Brain microvascular endothelial cell (primary cell): Measurements from ENCODE around the gene CAMSAP1.

Experiments
- DNase-seq: peaks from one replicate; pipeline ENCODE4 v3.0.0-alpha.2; 2020
- H3K27ac ChIP-seq: fragments of 250-450 bp; sonication (Bioruptor Pico); 2 replicates; pipeline ENCODE4 v1.5.1; 2020; ENCODE audit warnings: mild to moderate bottlenecking, moderate library complexity
- H3K27me3 ChIP-seq: fragments of 250-450 bp; sonication (Bioruptor Pico); replicated peaks from 2 replicates; pipeline ENCODE4 v1.5.1; 2020; ENCODE audit warnings: mild to moderate bottlenecking
- H3K36me3 ChIP-seq: fragments of 250-450 bp; sonication (Bioruptor Pico); replicated peaks from 2 replicates; pipeline ENCODE4 v1.5.1; 2020; ENCODE audit warnings: mild to moderate bottlenecking
- H3K4me3 ChIP-seq: 2 replicates; pipeline ENCODE4 v1.5.1; 2011; ENCODE audit warnings: low read depth, mild to moderate bottlenecking, control low read depth, low read length, moderate library complexity
- CTCF ChIP-seq: IDR thresholded peaks from 2 replicates; pipeline ENCODE4 v1.5.1; 2011; ENCODE audit warnings: low read depth, mild to moderate bottlenecking, moderate library complexity, low read length, control low read depth, inconsistent platforms; ENCODE audit errors: missing control alignments
- in situ Hi-C: cut with HindIII; loops from 2 replicates; pipeline ENCODE4 v1.10.0; 2017; ENCODE audit warnings: low sequenced_read_pairs, low pct_ligation_motif_present

CAMSAP1 gene

GRCh38 chr9:135830496-135830895 lies 76.8 kb downstream of the CAMSAP1 start:
- Histone ChIP-seq H3K27ac (no peak overlapping the region), H3K4me3 (no peak overlapping the region), H3K36me3 (no peaks in the 10 kb centered on the region), H3K27me3 (no peaks in the 10 kb centered on the region)
- DNase-seq = peak; percentile 9
- no peak for TF ChIP-seq CTCF
- in situ Hi-C loops = no loop called here

GRCh38 chr9:135828656-135829055 lies 78.7 kb downstream of the CAMSAP1 start:
- Histone ChIP-seq H3K27ac (no peak overlapping the region), H3K4me3 (no peak overlapping the region), H3K36me3 (peaks cover 4% of the 10 kb centered on the region), H3K27me3 (no peaks in the 10 kb centered on the region)
- TF ChIP-seq CTCF = no peak
- in situ Hi-C loops = no loop called here
- no peak for DNase-seq

GRCh38 chr9:135827866-135828580 lies 79.3 kb downstream of the CAMSAP1 start:
- TF ChIP-seq CTCF = no peak
- Histone ChIP-seq H3K27me3 (no peaks in the 10 kb centered on the region), H3K4me3 (no peak overlapping the region), H3K36me3 (peaks cover 11% of the 10 kb centered on the region), H3K27ac (no peak overlapping the region)
- in situ Hi-C loops = no loop called here
- no peak for DNase-seq

- Histone ChIP-seq H3K27ac (no peak overlapping the region), H3K36me3 (peaks cover 18% of the 10 kb centered on the region), H3K4me3 (no peak overlapping the region), H3K27me3 (no peaks in the 10 kb centered on the region)
- in situ Hi-C loops = no loop called here
- no peak for TF ChIP-seq CTCF
- DNase-seq = no peak
These were observed 80.0 kb downstream of the CAMSAP1 start for GRCh38 chr9:135827301-135827700.

GRCh38 chr9:135826188-135826545 lies 81.2 kb downstream of the CAMSAP1 start:
- no peaks in the 10 kb centered on the region for H3K27me3 ChIP-seq
- in situ Hi-C loops = no loop called here
- peaks cover 27% of the 10 kb centered on the region for H3K36me3 ChIP-seq

More at GRCh38 chr9:135826188-135826545, 81.2 kb downstream of the CAMSAP1 start:
- TF ChIP-seq CTCF = no peak
- H3K4me3 ChIP-seq = no peak overlapping the region
- no peak overlapping the region for H3K27ac ChIP-seq
- DNase-seq = no peak
